ENCODE measurements around the gene SLC66A3.
A peak's percentile ranks its signal among the peaks of the same experiment; 100 is the strongest.

SLC66A3 gene

DNA sequence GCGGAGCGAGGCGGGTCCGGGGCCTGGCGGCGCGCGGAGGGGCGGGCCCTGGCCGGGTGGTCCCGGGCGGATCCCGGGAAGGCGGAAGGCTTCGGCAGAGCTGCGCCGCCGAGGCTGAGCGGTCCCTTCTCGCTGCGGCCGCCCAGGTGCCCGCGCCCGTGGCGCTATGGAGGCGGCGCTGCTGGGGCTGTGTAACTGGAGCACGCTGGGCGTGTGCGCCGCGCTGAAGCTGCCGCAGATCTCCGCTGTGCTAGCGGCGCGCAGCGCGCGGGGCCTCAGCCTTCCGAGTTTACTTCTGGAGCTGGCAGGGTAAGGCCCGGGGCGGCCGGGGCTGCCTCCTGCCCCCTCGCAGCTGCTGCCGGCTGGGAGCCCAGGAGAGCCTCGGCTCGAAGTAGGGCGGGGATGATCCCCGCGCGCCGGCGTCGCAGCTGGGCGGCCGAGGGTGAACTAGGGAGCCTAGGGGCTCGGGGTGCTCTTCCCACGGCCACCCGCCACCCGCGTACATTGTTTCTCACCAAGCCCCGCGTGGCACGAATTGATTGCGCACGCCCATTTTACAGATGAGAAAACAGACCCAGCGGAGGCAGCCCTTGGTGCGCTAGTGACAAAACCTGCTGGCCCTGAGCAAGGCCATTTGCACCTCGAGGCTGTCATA, at the start of gene SLC66A3:
Gene SLC66A3 (plus strand): TSS at position 87 of the 655 bp plus-strand sequence. CDS start 80 bp downstream, at position 167.
- DNase-seq: peak in 13 of 51 donors; percentile 74 to 94 (median 91)

DNA sequence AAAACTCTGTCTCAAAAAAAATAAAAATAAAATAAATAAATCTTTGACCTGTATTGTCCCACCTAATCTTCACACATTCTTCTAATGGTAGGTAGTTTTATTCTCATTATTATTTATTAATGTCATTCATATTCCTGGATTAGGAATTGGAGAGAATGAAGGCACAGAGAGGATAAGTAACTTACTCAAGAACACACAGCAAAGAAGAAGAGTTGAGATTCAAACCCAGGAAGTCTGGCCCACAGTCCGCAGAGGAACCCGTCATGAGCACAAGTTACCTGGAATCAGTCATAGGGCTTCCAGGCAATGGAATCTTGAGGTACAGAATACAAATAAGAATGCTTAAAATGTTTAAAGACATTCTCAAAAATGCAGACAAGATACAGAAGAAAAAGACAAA, 46.3 kb upstream of the SLC66A3 start:
- no peak for DNase-seq

DNA sequence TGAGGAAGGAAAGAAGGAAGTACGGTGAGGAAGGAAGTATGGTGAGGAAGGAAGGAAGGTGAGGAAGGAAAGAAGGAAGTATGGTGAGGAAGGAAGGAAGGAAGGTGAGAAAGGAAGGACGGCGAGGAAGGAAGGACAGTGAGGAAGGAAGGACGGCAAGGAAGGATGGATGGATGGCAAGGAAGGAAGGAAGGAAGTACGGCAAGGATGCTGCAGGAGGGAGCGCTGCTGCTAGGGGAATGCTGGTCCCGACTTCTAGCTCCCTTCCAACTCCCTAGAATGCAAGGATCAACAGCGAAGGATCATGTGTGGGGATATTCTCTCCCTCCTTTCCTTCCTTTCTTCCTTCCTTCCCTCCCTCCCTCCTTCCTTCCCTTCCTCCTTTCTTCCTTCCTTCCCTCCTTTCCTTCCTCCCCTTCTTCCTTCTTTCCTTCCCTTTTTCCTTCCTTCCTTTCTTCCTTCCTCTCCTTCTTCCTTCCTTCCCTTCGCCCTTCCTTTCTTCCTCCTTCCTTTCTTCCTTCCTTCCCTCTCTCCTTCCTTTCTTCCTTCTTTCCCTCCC, 42.3 kb upstream of the SLC66A3 start:
- no peak for DNase-seq

GRCh38 chr2:11117776-11118175, 37.5 kb upstream of the SLC66A3 start:
- DNase-seq: no peak

DNA sequence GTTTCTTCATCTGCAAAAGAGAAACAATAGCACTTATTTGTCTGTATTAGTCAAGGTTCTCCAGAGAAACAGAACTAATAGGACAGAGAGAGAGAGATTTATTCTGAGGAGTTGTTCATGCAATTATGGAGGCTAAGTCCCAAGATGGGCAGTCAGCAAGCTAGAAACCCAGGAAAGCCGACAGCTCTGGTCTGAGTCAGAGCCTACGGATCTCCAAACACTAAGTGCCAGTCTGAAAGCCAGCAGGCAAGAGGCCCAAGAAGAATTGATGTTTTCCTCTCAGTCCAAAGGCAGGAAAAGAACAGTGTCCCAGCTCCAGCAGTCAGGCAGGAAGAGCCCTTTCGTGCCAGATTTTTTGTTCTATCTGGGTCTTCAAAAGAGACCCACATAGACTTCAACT, 36.5 kb upstream of the SLC66A3 start:
- peak in 1 of 51 donors; percentile 13 for DNase-seq

- no peak for DNase-seq
These were observed 34.0 kb upstream of the SLC66A3 start for GRCh38 chr2:11121099-11121822.

DNA sequence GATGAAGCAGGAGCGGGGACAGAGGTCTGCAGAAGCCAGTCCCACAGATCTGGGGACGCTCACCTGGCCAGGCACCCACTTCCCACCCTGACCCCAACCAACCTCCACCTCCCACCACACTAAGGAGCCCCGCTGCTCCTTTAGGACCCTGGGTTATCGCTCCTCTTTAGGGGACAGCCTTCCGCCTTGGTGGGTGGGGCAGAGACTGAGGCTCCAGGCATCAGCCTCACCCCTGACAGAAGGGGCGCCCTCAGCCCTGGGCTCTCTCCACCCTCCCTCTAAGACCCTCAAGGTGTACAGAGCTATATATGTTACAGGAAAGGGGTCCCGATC, 33.5 kb upstream of the SLC66A3 start:
- DNase-seq: no peak

GRCh38 chr2:11122380-11122779, 32.9 kb upstream of the SLC66A3 start:
- no peak for DNase-seq

DNA sequence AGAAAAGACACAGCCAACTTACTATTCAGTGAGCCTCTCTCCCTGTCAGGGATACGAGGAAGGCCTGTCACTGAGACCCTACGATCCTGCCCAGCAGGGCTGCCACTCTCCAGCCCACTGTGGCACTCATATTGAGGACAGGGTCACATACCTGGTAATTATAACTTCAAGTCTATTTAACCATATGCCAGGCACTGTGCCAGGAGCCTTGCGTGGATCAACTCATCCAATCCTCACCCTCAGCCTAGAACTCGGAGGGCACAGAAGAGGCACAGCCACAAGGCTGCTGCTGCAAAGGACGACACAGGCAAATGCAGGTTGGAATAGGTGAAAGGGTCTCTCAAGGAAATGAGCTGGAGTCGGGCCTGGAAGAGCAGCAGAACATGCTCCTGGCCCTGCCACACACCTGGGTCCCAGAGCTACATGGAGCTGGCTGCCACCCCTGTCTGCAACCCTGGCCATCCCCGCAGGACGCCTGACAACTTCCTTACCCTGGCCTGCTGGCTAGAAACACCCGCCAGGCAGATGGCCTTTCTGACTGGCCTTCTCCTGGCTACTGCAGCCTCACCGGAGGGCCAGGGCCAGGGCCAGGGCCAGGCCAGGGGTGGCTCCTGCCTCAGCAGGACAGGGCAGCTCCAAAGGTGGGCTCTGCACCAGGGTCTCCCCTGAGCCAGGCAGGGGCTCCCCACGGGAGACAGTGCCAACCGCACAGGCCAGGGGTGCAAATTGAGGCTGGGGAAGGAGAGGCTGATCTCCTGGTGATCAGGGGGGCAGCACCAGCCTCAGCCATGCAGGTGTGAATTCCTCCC, 32.1 kb upstream of the SLC66A3 start:
- DNase-seq: no peak

- peak in 38 of 51 donors; percentile 6 to 76 (median 40) for DNase-seq
These were observed 31.2 kb upstream of the SLC66A3 start for GRCh38 chr2:11123856-11124759.

DNA sequence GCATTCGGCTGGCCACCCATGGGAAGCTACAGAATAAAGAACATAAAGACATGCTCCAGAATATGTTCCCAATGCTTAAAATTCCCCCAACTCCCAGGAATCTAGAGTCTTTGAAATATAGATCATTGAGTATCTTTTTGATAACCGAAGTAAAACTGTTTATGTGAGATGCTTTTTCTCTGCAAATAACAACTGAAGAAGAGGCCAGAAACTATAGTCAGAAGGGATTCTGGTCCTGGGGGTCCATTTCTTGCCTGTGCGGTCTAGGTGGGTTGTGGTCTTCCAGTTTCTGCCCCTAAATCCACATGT, 30.6 kb upstream of the SLC66A3 start:
- DNase-seq: no peak

DNA sequence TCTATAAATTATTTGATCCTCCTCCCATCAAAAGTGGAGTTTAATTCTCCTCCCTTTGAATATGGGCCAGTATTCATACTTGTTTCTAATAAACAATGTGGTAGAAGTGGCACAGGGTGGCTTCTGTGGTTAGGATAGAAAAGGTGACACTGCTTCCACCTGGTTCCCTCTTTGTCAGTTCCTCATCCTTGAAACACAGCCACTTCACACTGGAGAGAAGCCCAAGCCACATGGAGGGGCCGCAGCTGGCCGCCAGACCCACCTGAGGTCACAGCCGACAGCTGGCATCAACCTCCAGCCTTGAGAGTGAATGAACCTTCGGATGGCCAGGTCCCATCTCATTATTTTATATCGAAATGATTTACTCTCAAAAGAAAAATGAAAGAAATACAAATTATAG, 27.5 kb upstream of the SLC66A3 start:
- no peak for DNase-seq

- DNase-seq: no peak
These were observed 26.9 kb upstream of the SLC66A3 start for GRCh38 chr2:11128243-11128951.

DNA sequence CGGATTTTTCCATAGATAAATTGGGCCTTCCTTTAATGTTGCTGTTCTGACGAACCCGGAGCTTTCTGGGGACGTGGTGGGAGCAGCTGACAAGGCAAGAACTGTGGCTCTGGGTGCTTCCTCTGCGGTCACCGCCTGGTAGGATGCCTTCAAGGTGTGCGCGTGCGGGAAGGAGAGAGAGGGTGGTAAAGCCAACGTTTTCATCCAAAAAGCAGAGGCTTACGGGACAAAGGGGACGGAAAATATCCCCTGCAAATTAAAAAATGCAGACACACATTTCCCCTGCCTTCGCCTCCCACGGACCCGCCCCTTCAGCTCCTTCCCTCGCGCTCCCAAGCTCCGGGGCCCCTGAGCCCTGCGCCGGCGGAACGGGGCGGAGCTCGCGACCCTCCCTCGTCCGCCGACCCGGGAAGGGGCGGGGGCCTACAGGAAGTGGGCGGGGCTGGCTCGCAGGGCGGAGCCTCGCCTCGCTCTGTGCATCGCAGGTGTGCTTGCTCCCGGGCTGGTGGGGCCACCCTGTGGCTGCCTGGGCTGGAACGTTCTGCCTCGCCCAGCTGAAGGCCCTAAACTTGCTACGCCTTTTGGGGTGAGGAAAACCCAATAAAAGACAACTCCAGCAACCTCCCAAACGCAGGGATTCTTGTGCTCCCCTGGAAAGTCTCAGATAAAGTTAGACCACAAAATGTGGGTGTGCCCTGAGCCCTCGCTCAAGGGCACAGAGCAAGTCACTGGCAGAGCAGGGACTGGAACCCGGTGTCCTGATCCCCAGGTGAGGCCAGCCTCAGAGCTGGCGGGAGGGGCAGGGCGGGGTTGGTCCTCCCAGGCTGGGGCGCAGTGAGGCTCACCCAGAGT, 25.4 kb upstream of the SLC66A3 start:
- peak in 23 of 51 donors; percentile 3 to 62 (median 28) for DNase-seq

DNA sequence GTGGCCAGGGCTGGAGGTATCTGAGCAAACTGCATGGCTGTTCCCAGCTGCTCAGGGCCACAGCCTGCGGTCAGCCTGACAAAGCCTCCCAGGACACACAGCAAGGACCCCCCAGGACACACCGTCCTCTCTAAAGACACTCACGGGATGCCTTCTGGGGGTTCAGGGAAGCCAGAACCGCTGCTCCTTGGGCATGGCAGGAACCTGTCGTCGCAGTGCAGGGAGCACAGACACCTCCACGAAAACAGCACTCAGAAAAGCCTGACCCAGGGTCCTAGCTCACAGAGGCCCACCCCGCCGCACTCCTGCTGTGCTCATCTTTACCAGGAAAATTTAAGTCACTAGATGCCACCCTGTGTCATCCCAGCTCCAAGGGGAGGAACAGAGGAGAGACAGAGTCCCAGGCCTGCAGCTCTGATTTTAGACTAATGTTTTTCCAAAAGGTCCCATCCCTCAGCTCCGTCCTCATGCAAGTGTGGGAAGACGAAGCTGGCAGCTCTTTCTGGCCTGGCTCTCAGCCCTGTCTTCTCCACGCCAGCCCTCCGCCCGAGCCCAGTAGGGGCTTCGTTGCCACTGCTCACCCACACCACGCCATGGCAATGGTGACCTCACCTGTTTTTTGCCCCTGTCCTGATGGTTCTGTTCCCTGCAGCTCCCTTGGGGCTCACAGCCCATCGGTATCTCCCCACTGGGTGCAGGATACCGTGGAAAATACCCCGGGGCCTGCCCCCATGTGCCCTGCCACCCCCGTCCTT, 23.9 kb upstream of the SLC66A3 start:
- no peak for DNase-seq

DNA sequence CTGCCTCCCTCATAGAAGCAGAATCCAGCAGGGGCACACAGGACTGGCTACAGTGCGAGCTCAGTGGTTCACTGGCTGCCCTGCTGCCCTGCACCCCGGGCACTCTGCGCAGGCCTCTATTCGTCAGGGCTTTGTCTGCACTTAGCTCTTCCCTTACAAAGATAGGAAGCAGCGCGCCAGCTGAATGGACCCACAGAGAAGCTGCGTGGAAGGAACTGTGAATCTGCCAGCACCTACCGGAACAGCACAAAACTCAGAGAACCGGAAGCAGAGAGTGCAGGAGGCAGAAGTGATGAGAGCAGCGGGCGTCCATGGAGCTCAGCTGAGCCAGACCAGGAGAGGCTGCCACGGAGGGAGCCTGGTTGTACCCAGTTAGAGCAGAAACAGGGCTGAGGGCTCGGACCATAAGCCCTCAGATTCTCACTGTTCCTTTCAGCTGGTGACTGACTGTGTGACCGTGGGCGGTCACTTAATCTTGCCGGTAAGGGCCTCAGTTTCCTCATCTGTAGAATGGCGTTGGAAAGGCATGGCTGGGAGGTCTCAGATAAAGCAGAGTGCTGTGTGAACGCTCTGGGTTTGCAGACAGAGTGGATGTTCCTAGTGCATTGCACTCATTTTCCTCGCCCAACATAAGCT, 23.1 kb upstream of the SLC66A3 start:
- DNase-seq: peak in 2 of 51 donors; percentile 10 to 29

DNA sequence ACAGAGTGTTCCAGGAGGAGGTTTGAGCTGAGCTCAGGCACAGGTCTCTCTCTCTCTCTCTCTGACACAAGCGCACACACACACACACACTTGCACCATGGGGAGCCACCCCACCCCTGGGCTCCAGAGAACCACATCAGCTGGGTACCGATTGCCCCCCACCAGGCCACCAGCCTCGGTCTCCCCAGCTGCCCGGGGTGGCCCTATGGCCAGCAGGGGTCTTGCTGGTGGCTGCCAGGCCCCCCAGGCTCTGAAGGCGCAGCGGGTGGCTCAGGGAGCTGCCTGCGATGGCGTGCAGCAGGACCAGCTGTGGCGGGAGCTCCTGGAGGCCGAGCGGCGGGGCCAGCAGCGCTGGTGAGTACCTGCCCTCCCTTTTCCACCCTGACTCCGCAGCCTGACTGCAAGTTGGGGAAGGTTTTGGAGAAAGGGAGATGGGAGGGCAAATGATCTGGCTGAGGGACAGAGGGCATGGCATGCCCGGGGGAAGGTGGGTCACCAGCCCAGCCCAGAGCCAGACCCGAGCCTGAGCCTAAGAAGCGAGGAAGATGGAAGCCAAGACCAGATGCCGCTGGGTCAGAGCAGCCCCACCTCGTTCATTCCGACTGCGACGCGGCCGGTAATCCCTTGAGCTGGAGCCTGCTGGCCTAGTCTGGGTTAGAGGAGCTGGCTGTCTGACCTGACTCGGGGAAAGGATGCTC, 21.9 kb upstream of the SLC66A3 start:
- DNase-seq: peak in 5 of 51 donors; percentile 5 to 32 (median 22)

- no peak for DNase-seq
These were observed 21.3 kb upstream of the SLC66A3 start for GRCh38 chr2:11133936-11134320.

All from hypothalamus (tissue), 51 donors.